ENCODE data around the gene SLC39A9.

The SLC39A9 gene

DNA sequence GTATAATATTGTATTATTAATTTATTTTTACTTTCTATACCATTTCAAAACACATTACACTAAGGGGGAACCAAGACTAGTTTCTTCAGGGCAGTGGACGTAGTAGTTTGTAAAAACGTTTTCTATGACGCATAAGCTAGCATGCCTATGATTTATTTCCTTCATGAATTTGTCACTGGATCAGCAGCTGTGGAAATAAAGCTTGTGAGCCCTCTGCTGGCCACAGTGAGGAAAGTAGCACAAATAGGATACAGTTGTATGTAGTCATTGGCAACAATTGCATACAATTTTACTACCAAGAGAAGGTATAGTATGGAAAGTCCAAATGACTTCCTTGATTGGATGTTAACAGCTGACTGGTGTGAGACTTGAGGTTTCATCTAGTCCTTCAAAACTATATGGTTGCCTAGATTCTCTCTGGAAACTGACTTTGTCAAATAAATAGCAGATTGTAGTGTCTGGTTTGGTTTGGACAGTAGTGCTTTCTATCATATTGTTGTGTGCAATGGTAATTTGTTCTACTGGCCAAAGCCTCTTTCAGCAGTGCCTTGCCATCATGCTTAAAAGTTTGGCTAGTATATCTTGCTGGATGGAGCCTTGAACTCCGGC is 61.7 kb downstream of the SLC39A9 start:
- peak; percentile 61 for TF ChIP-seq CTCF (IDR thresholded peaks at IDR 0.05; ENCODE audit: low read depth, low read length)
- no peak overlapping the region for H3K4me3 ChIP-seq (ENCODE audit: low read depth, low read length)

DNA sequence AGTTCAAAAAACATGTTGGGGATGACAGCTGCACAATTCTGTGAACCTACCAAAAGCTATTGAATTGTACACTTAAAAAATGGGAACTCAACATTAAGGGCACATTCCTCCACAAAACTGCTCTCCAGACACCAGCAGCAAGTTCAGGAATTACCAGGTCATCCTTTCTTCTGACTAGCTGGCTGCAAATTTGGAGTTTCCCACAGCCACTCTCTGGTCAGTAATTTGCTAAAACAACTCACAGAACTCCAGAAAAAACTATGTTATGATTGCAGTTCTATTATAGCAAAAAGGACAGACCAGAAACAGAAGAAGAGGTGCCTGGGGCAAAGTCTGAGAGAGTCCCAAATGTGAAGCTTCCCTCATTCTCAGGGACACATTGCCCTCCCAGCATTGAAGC is 65.9 kb downstream of the SLC39A9 start:
- no peak for TF ChIP-seq CTCF (IDR thresholded peaks at IDR 0.05; ENCODE audit: low read depth, low read length)

DNA sequence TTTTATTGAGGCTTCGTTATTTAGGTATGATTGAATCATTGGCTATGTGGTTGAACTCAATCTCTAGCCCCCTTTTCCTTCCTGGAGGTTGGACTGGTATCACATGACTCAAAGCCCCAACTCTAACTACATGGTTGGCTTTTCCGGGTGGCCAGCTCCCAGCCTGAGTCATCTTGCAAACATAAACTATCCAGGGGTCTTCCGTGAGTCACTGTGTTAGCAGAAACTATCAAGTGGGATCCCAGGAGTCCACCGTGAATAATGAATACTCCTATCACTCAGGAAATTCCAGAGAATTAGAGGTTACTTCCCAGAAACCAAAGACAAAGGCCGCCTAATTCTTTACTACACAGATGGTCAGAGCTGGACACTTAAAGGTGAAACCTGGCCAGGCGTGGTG is 66.3 kb downstream of the SLC39A9 start:
- no peak for TF ChIP-seq CTCF (IDR thresholded peaks at IDR 0.05; ENCODE audit: low read depth, low read length)
- H3K4me3 ChIP-seq (ENCODE audit: low read depth, low read length) = peak overlapping the region; percentile 30; the same call in 1 of the 2 replicates

More for the DNA sequence above, 65.9 kb downstream of the SLC39A9 start:
- peak overlapping the region; percentile 30; the same call in 1 of the 2 replicates for H3K4me3 ChIP-seq (ENCODE audit: low read depth, low read length)

DNA sequence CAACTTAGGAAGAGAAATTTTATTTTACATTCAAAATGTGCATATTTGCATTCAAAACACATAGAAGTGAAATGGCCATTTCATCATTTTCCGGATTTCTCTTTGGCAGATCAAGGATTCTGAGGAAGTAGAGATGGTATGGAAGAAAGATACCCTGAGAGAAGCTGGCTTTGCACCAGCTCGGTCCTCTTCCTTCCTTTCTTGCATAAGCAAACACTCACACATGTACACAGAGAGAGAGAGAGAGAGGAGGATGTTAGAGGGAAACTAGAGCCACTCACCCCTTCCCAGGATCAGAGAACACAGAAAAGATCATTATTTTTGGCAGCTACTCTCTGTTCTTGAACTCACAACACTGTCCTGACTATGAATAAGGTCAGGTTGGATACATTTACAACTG is 70.5 kb downstream of the SLC39A9 start:
- no peak for TF ChIP-seq CTCF (IDR thresholded peaks at IDR 0.05; ENCODE audit: low read depth, low read length)
- H3K4me3 ChIP-seq (ENCODE audit: low read depth, low read length) = no peak overlapping the region

DNA sequence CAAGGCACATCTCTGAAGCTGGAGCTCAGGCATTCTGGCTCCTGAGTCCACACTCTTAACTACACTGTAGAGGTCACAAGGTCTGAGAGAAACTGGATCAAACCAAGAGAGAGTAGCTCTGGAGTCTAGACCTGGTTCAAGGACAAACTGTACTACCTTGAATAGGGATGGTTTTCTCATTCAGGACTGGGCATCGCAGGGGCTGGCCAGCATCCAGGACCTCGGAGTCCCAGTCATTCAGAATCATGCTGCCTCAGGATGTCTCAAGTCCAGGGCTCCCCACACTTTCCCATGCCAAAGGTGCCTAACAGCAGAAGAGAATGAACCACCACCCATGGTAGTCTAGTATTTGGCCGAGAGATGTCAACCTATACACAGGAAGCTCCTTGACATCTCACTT is 72.9 kb downstream of the SLC39A9 start:
- TF ChIP-seq CTCF (IDR thresholded peaks at IDR 0.05; ENCODE audit: low read depth, low read length) = no peak
- H3K4me3 ChIP-seq (ENCODE audit: low read depth, low read length) = no peak overlapping the region

GRCh38 chr14:69471916-69472315 is 73.4 kb downstream of the SLC39A9 start:
- no peak for TF ChIP-seq CTCF (IDR thresholded peaks at IDR 0.05; ENCODE audit: low read depth, low read length)
- H3K4me3 ChIP-seq (ENCODE audit: low read depth, low read length) = no peak overlapping the region

DNA sequence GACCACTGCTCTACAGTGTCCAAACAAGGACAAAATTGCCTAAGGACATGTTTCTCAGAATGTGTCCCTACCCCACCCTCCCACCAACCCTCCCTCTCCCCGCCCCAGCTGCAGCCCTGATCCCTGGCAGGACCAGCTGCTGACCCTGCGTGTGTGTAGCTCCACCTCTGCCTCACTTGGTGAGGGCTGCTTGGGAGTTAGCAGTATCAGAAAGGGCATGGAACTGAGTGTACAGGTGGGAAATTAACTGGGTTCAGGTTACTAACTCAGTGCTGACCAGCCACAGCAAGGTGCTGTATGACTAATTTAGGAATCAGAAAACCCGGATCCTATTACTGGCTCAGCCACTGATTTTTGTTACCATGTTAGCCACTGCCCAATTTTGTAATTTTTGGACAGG is 74.8 kb downstream of the SLC39A9 start:
- H3K4me3 ChIP-seq (ENCODE audit: low read depth, low read length) = no peak overlapping the region
- no peak for TF ChIP-seq CTCF (IDR thresholded peaks at IDR 0.05; ENCODE audit: low read depth, low read length)

Measured in WI38 (cell line).